GM18520 (cell line): Measurements from ENCODE around the gene TSPY4.
"Not testable (repeated sequence)": the region's sequence is repeated elsewhere in the genome, so short reads cannot be mapped to it uniquely, and the experiment has no call there.

Experiments used
- ATAC-seq: cut with Tn5 transposase; IDR thresholded peaks from one replicate; pipeline ENCODE4 v1.9.1; 2021; ENCODE audit not compliant: unreplicated experiment

Gene TSPY4

GRCh38 chrY:9337164-9337563 is at the start of gene TSPY4:
TSPY4 (plus strand) TSS chrY:9337464; CDS start chrY:9337510, 46 bp downstream.
- ATAC-seq, result not testable (repeated sequence)

DNA sequence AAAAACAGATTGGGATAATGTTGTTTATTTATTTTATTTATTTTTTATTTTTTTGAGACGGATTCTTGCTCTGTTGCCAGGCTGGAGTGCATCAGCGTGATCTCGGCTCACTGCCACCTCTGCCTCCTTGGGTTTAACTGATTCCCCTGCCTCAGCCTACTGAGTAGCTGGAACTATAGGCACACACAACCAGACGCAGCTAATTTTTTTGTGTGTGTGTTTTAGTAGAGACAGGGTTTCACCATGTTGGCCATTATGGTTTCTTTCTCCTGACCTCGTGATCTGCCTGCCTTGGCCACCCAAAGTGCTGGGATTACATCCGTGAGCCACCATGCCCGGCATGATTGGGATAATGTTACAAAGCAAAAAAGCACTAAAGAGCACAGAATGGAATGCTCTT is 16.3 kb upstream of the TSPY4 start:
- no peak for ATAC-seq

- not testable (repeated sequence) for ATAC-seq
These were observed 20.2 kb downstream of the TSPY4 start, which contains the start of gene TSPY8 for GRCh38 chrY:9357497-9357896. TSPY8 (plus strand) TSS chrY:9357797; CDS start chrY:9357843, 46 bp downstream.
